ENCODE results near the gene HDGFL3.

The HDGFL3 gene

GRCh38 chr15:83207660-83208366 lies at the start of gene HDGFL3:
HDGFL3 (minus strand) TSS chr15:83207823; CDS start chr15:83207414, 409 bp downstream.
- peaks cover 37% of the 10 kb centered on the region for H3K4me1 Mint-ChIP-seq
- H3K36me3 Mint-ChIP-seq (ENCODE audit: low read depth): no peaks in the 10 kb centered on the region
- TF ChIP-seq, protein P1, sequence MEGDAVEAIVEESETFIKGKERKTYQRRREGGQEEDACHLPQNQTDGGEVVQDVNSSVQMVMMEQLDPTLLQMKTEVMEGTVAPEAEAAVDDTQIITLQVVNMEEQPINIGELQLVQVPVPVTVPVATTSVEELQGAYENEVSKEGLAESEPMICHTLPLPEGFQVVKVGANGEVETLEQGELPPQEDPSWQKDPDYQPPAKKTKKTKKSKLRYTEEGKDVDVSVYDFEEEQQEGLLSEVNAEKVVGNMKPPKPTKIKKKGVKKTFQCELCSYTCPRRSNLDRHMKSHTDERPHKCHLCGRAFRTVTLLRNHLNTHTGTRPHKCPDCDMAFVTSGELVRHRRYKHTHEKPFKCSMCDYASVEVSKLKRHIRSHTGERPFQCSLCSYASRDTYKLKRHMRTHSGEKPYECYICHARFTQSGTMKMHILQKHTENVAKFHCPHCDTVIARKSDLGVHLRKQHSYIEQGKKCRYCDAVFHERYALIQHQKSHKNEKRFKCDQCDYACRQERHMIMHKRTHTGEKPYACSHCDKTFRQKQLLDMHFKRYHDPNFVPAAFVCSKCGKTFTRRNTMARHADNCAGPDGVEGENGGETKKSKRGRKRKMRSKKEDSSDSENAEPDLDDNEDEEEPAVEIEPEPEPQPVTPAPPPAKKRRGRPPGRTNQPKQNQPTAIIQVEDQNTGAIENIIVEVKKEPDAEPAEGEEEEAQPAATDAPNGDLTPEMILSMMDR (IDR thresholded peaks at IDR 0.05; ENCODE audit: unreplicated experiment in 3 of 3): no peak

GRCh38 chr15:83250781-83251180 lies 43.2 kb upstream of the HDGFL3 start:
- Mint-ChIP-seq H3K4me1 (no peaks in the 10 kb centered on the region), H3K27me3 (ENCODE audit: low read depth) (peaks cover 29% of the 10 kb centered on the region), H3K4me3 (no peak overlapping the region), H3K36me3 (ENCODE audit: low read depth) (no peaks in the 10 kb centered on the region), H3K9me3 (peaks cover under 1% of the 10 kb centered on the region), H3K27ac (no peak overlapping the region)
- TF ChIP-seq, protein P1 (IDR thresholded peaks at IDR 0.05; ENCODE audit: unreplicated experiment in 3 of 3): no peak

More at GRCh38 chr15:83207660-83208366, at the start of gene HDGFL3:
- H3K4me3 Mint-ChIP-seq: peak within 1 kb of the TSS; percentile 94 to 100 (median 100)
- peak within 1 kb of the TSS; percentile 97 to 100 (median 99) for H3K27ac Mint-ChIP-seq
- no peaks in the 10 kb centered on the region for H3K9me3 Mint-ChIP-seq
- no peaks in the 10 kb centered on the region for H3K27me3 Mint-ChIP-seq (ENCODE audit: low read depth)

GRCh38 chr15:83249030-83249343 lies 41.4 kb upstream of the HDGFL3 start:
- Mint-ChIP-seq H3K4me3 (no peak overlapping the region), H3K9me3 (peaks cover 4% of the 10 kb centered on the region), H3K27ac (no peak overlapping the region), H3K4me1 (no peaks in the 10 kb centered on the region), H3K27me3 (ENCODE audit: low read depth) (peaks cover 29% of the 10 kb centered on the region), H3K36me3 (ENCODE audit: low read depth) (no peaks in the 10 kb centered on the region)
- TF ChIP-seq, protein P1 (IDR thresholded peaks at IDR 0.05; ENCODE audit: unreplicated experiment in 3 of 3): no peak

DNA sequence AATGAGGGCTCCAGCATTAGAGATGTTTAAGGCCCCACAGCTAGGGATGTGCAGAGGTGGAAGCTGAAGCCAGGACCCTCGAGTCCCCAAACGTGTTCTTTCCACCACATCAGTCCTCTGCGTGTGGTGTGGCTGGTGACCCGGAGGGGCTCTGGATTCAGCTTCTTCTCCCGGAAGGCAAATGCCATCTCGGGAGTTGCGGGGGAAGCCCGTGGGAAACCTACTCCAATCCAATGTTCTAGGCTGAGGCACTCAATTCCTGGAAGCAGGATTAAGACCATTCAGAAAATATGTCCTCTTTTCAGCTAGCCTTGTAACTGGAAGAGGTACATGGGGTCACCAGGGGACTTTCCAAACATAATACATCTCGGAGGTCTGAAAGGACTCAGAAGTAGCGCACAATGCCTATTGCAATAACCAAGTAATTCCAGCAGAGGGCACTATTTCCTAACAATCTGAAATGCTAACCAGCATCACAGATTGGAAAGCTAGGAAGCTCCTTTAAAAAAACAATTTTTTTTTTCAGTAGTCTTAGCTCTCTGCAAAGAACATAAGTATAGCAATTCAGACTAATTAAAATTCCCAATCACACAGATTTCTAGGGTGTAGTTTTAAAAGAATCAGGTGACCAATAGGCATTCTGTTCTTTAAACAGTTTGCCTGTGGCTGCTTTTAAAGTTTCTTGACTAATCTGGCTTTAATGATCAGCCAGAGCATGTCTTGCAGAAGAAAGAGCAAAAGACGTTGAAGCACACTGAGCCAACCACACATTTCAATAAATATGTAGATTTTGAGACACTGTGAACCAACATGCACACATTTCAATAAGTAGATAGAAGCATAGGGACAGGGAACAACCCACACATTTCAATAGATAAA lies 40.8 kb upstream of the HDGFL3 start:
- no peak overlapping the region for H3K4me3 Mint-ChIP-seq
- H3K36me3 Mint-ChIP-seq (ENCODE audit: low read depth): no peaks in the 10 kb centered on the region

DNA sequence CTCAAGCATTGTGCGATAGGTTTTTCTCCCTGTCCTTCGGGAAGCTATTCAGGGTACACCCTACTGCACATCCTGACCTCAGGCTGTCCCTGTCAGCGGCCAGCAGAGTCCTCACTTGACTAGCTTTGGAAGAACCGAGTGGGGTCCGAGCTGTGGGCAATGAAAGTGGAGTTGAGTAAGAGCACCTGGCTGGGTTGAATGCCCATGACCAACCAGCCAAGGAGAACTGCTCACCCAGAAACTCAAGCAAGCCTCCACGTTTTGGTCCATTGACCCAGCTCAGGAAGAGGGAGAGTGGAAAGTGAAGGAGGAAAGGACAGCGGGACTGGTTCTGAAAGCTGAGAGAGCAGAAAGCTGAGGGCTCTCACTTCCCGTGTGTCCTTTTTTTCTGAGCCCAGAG lies 36.0 kb upstream of the HDGFL3 start:
- Mint-ChIP-seq H3K4me1 (no peaks in the 10 kb centered on the region), H3K27me3 (ENCODE audit: low read depth) (peaks cover 22% of the 10 kb centered on the region), H3K36me3 (ENCODE audit: low read depth) (peaks cover under 1% of the 10 kb centered on the region), H3K9me3 (peaks cover 30% of the 10 kb centered on the region), H3K4me3 (no peak overlapping the region), H3K27ac (no peak overlapping the region)
- TF ChIP-seq, protein P1 (IDR thresholded peaks at IDR 0.05; ENCODE audit: unreplicated experiment in 3 of 3): no peak

More for the DNA sequence above, 40.8 kb upstream of the HDGFL3 start:
- TF ChIP-seq, protein P1 (IDR thresholded peaks at IDR 0.05; ENCODE audit: unreplicated experiment in 3 of 3): peak; percentile 93 to 98 (median 98)
- Mint-ChIP-seq H3K27me3 (ENCODE audit: low read depth) (peaks cover 29% of the 10 kb centered on the region), H3K4me1 (no peaks in the 10 kb centered on the region), H3K27ac (no peak overlapping the region), H3K9me3 (peaks cover 4% of the 10 kb centered on the region)
